Natural killer cell (primary cell): Measurements from ENCODE around the gene RICTOR. TPM values are rescaled to one million over a fixed set of nuclear protein-coding genes. Genes with fewer than 3 reads are reported as not detected.
A peak's percentile ranks its signal among the peaks of the same experiment; 100 is the strongest.

Experiments used
- ATAC-seq, 3 donors: fragments of 150-1000 bp in 2 of 3; fragments of 200-7000 bp in 1 of 3; cut with Tn5 transposase; 1 replicate in 1 of 3; 2 replicates in 2 of 3; pipeline ENCODE4 v1.10.0; 2021; ENCODE audit warnings: mild to moderate bottlenecking in 2 of 3, moderate library complexity in 2 of 3
- DNase-seq, 2 donors: peaks; one replicate each; pipeline versions ENCODE4 v3.0.0 to v3.0.0-alpha.2; 2013 to 2021; ENCODE audit warnings: mixed read lengths in 1 of 2
- H3K27ac ChIP-seq: one replicate; pipeline ENCODE4 v1.5.1; 2013; ENCODE audit warnings: mild to moderate bottlenecking, low read length
- H3K27me3 ChIP-seq: one replicate; pipeline ENCODE4 v1.6.1; 2013; ENCODE audit warnings: low read length; ENCODE audit not compliant: control insufficient read depth, insufficient read depth
- H3K36me3 ChIP-seq: one replicate; pipeline ENCODE4 v1.6.1; 2013; ENCODE audit warnings: low read length; ENCODE audit not compliant: control insufficient read depth, insufficient read depth
- H3K4me1 ChIP-seq: one replicate; pipeline ENCODE4 v1.6.1; 2013; ENCODE audit warnings: low read length; ENCODE audit not compliant: control insufficient read depth, insufficient read depth
- H3K4me3 ChIP-seq: one replicate; pipeline ENCODE4 v1.5.1; 2013; ENCODE audit warnings: low read length
- H3K9me3 ChIP-seq: one replicate; pipeline ENCODE4 v1.6.1; 2013; ENCODE audit warnings: low read length; ENCODE audit not compliant: control insufficient read depth, insufficient read depth
- H3K27ac Mint-ChIP-seq, 2 donors: one replicate each; pipeline ENCODE4 v1.8.0; 2022; ENCODE audit warnings: mild to moderate bottlenecking in 2 of 2, mixed read lengths in 2 of 2, moderate library complexity in 1 of 2
- H3K27me3 Mint-ChIP-seq, 2 donors: one replicate each; pipeline ENCODE4 v1.8.0; 2022; ENCODE audit warnings: low read depth in 2 of 2, mixed read lengths in 2 of 2
- H3K36me3 Mint-ChIP-seq: one replicate; pipeline ENCODE4 v1.8.0; 2022; ENCODE audit warnings: mixed read lengths
- H3K4me1 Mint-ChIP-seq, 2 donors: one replicate each; pipeline ENCODE4 v1.8.0; 2022; ENCODE audit warnings: mixed read lengths in 2 of 2
- H3K4me3 Mint-ChIP-seq: one replicate; pipeline ENCODE4 v1.8.0; 2022; ENCODE audit warnings: mild to moderate bottlenecking, moderate library complexity, mixed read lengths
- H3K9me3 Mint-ChIP-seq, 2 donors: one replicate each; pipeline ENCODE4 v1.8.0; 2022; ENCODE audit warnings: mixed read lengths in 2 of 2
- WGBS: methylation state at CpG from one replicate; pipeline ENCODE4 v1.1.7; 2013; ENCODE audit warnings: missing lambda C conversion rate; ENCODE audit not compliant: insufficient coverage; 5-methylcytosine and 5-hydroxymethylcytosine counted together
- intact Hi-C: fragments of 100-400 bp; cut with micrococcal nuclease; formaldehyde crosslinking; loops from one replicate; pipeline ENCODE4 v1.14.2; 2022
- total RNA-seq, 4 donors: library from RNA; stranded (reverse); fragments of 120-200 nt in 1 of 4; gene quantifications; one replicate each; pipeline versions ENCODE4 v1.2.3 to v1.2.4, GENCODE V29; 2013 to 2022
- TF ChIP-seq, protein P1 (sequence below): fragments of 200-600 bp; IDR thresholded peaks from one replicate; pipeline ENCODE4 v1.8.0; 2022; ENCODE audit warnings: antibody characterized with exemption

RICTOR gene
- total RNA-seq, 3 donors from 2014 or later (not counting 1 experiment from before 2014, with no cell fraction given): 103 to 105 (median 103) TPM

DNA sequence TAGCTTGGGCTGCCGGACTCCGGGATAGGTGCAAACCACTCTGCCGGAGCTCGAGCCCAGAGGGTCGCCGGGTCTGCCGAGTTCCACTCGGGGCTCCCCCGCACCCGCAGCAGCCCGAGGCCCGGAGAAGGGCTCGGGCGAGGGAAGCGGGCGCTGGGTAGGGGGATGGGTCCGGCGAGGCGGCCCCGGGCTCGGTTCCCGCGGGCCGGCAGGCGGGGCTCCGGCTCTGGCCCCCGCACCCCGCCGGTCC, 507 bp downstream of the RICTOR start:
- WGBS: under 1% methylated on average over 29 of the region's 29 CpGs
- Mint-ChIP-seq H3K9me3 (no peaks in the 10 kb centered on the region), H3K4me1 (peaks cover 47 to 48% of the 10 kb centered on the region in 2 donors), H3K27ac (peak overlapping the region; percentile 97 to 99), H3K4me3 (peak overlapping the region; percentile 96), H3K27me3 (peaks cover 0 to 3% of the 10 kb centered on the region in 2 donors), H3K36me3 (no peaks in the 10 kb centered on the region)
- no peaks in the 10 kb centered on the region for H3K9me3 ChIP-seq
- intact Hi-C loops: loop anchor here (2.0 kb wide), 1 partner anchor 15 kb away; no protein-coding TSS in a partner anchor
- peak overlapping the region; percentile 60 for H3K4me3 ChIP-seq
- peaks cover 3% of the 10 kb centered on the region for H3K4me1 ChIP-seq
- no peak for DNase-seq
- ATAC-seq: peak; percentile 24 to 52 (median 38)
- H3K27ac ChIP-seq: peak overlapping the region; percentile 98
- H3K27me3 ChIP-seq: peaks cover 8% of the 10 kb centered on the region
- TF ChIP-seq, protein P1, sequence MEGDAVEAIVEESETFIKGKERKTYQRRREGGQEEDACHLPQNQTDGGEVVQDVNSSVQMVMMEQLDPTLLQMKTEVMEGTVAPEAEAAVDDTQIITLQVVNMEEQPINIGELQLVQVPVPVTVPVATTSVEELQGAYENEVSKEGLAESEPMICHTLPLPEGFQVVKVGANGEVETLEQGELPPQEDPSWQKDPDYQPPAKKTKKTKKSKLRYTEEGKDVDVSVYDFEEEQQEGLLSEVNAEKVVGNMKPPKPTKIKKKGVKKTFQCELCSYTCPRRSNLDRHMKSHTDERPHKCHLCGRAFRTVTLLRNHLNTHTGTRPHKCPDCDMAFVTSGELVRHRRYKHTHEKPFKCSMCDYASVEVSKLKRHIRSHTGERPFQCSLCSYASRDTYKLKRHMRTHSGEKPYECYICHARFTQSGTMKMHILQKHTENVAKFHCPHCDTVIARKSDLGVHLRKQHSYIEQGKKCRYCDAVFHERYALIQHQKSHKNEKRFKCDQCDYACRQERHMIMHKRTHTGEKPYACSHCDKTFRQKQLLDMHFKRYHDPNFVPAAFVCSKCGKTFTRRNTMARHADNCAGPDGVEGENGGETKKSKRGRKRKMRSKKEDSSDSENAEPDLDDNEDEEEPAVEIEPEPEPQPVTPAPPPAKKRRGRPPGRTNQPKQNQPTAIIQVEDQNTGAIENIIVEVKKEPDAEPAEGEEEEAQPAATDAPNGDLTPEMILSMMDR: no peak
- peaks cover 10% of the 10 kb centered on the region for H3K36me3 ChIP-seq

DNA sequence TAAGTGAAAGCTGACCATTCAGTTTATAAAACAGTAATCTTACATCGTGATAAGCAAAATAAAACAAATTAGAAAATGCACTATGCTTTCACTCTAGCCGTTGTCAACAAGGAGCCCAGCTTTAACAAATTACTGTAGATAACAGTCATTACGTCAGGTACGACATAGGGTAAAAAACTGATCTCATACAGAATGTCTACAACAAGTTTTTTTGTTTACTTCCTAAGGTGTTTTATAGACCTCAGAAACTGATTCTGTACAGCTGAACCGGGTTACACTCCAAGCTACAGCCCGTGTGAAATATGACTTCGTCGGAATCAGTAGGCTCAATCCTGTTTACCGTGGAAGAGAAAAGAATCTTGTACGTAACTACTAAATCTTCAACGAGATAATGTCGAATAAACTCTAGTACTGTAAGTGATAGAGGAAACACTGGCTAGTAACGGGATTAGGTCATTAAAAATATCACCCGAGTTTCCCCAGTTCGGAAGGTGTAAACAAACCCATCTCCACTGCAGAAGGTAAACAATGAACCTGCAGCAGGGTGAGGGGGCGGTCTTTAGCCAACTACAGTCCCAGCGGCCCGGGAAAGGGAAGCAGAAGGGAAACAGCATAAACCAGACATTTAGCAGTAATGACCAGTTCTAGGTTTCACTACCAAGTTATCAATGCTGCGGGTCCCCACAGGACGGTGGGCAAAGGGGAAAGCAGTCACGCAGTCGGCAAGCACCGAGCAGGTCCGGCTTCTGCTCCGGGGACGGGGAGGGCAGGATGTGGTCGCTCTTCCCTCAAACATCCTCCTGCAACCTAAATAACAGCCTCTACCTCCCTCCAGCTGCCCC, 1.1 kb downstream of the RICTOR start:
- Histone ChIP-seq H3K36me3 (peaks cover 13% of the 10 kb centered on the region), H3K9me3 (no peaks in the 10 kb centered on the region), H3K4me3 (peak overlapping the region; percentile 60), H3K27ac (peak overlapping the region; percentile 93), H3K4me1 (peaks cover 3% of the 10 kb centered on the region), H3K27me3 (peaks cover 8% of the 10 kb centered on the region)
- peak; percentile 72 to 83 for DNase-seq
- Mint-ChIP-seq H3K9me3 (no peaks in the 10 kb centered on the region), H3K27ac (peak overlapping the region; percentile 97 to 99), H3K4me3 (peak overlapping the region; percentile 96), H3K27me3 (no peaks in the 10 kb centered on the region), H3K4me1 (peaks cover 52 to 54% of the 10 kb centered on the region in 2 donors), H3K36me3 (no peaks in the 10 kb centered on the region)
- ATAC-seq: peak; percentile 53 to 69 (median 60)
- intact Hi-C loops: loop anchor here (2.0 kb wide), 1 partner anchor 14 kb away; no protein-coding TSS in a partner anchor
- TF ChIP-seq, protein P1: no peak
- 2% methylated on average over 24 of the region's 27 CpGs for WGBS

DNA sequence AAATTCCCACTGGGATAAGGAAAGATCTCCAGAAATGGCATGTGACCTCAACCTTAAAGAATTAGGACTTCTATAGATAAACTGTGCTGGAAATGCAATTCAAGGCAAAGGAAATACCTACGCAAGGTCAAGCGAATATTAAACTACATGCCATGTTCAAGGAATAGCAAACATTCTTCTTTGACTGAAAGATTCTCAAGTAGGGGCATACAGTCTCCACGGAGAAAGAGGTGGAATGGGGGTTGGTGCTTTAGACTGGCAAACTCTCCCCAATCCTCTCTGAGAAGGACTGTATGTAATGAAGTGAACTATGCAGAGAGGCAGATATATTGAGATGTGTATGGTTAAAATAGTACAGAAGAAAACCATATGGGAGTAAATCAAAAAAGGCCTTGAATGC, 6.1 kb downstream of the RICTOR start:
- no peak for ATAC-seq
- Mint-ChIP-seq H3K4me3 (no peak overlapping the region), H3K9me3 (peaks cover 0 to 5% of the 10 kb centered on the region in 2 donors), H3K36me3 (peaks cover 16% of the 10 kb centered on the region), H3K27me3 (no peaks in the 10 kb centered on the region), H3K27ac (peak overlapping the region; percentile 50 to 51), H3K4me1 (peaks cover 74 to 78% of the 10 kb centered on the region in 2 donors)
- TF ChIP-seq, protein P1: no peak
- no peaks in the 10 kb centered on the region for H3K27me3 ChIP-seq
- no peak overlapping the region for H3K4me3 ChIP-seq
- peaks cover 25% of the 10 kb centered on the region for H3K36me3 ChIP-seq
- peaks cover 12% of the 10 kb centered on the region for H3K9me3 ChIP-seq
- H3K4me1 ChIP-seq: peaks cover 11% of the 10 kb centered on the region
- DNase-seq: no peak
- H3K27ac ChIP-seq: no peak overlapping the region
- WGBS: 100% methylated on average over 3 of the region's 3 CpGs
- intact Hi-C loops: loop anchor here (5.0 kb wide), 1 partner anchor 46 kb away; no protein-coding TSS in a partner anchor
